Breast epithelium (tissue), 4 donors: ENCODE results near the gene ETDA. TPM values are rescaled to one million over a fixed set of nuclear protein-coding genes. Genes with fewer than 3 reads are reported as not detected.
"Not testable (repeated sequence)": the region's sequence is repeated elsewhere in the genome, so short reads cannot be mapped to it uniquely, and the experiment has no call there.

Source experiments
- DNase-seq, 2 donors: peaks; one replicate each; pipeline ENCODE4 v3.0.0-alpha.2; 2019; ENCODE audit warnings: low spot score in 2 of 2
- H3K27ac ChIP-seq, 2 donors: fragments of 200-600 bp; sonication (generic) in 1 of 2; one replicate each; pipeline ENCODE4 v1.5.1; 2016 to 2019; ENCODE audit warnings: mild to moderate bottlenecking in 1 of 2
- H3K27me3 ChIP-seq, 2 donors: fragments of 200-600 bp; sonication (generic) in 1 of 2; one replicate each; pipeline versions ENCODE4 v1.5.1 to v1.6.0; 2017 to 2019; ENCODE audit warnings: control low read depth in 1 of 2, mild to moderate bottlenecking in 1 of 2
- H3K36me3 ChIP-seq: fragments of 200-600 bp; one replicate; pipeline ENCODE4 v1.5.1; 2019
- H3K4me1 ChIP-seq, 2 donors: fragments of 200-600 bp; sonication (generic); one replicate each; pipeline ENCODE4 v1.5.1; 2016 to 2019; ENCODE audit warnings: control low read depth in 1 of 2
- H3K4me3 ChIP-seq, 3 donors: fragments of 200-600 bp; sonication (generic); 1 replicate in 2 of 3; 2 replicates in 1 of 3; pipeline ENCODE4 v1.5.1; 2016 to 2019; ENCODE audit warnings: mild to moderate bottlenecking in 3 of 3, moderate library complexity in 2 of 3
- H3K9me3 ChIP-seq, 2 donors: fragments of 200-600 bp; sonication (generic) in 1 of 2; one replicate each; pipeline ENCODE4 v1.5.1; 2016 to 2019; ENCODE audit warnings: control low read depth in 1 of 2
- POLR2A ChIP-seq: fragments of 450-650 bp; IDR thresholded peaks from one replicate; pipeline ENCODE4 v1.6.1; 2016; ENCODE audit warnings: antibody characterized with exemption, mild to moderate bottlenecking, moderate library complexity
- POLR2AphosphoS5 ChIP-seq, 3 donors: sonication (generic); formaldehyde crosslinking; IDR thresholded peaks; one replicate each; pipeline ENCODE4 v1.6.1; 2017; ENCODE audit warnings: antibody characterized with exemption in 3 of 3
- intact Hi-C: fragments of 100-400 bp; cut with DNase I; formaldehyde crosslinking; loops from one replicate; pipeline ENCODE4 v1.15.1; 2023; ENCODE audit warnings: low total_unique reads
- total RNA-seq, 3 donors: library from RNA; depleted of rRNA; stranded (reverse); fragments of >200 nt; gene quantifications; one replicate each; pipeline ENCODE4 v1.1.0, GENCODE V29; 2016
- TF ChIP-seq, protein P1 (sequence below), 3 donors: fragments of 450-650 bp; IDR thresholded peaks; one replicate each; pipeline ENCODE4 v1.5.1; 2016 to 2017; ENCODE audit warnings: antibody characterized with exemption in 3 of 3, mild to moderate bottlenecking in 3 of 3, moderate library complexity in 3 of 3

The ETDA gene
- not detected for total RNA-seq

DNA sequence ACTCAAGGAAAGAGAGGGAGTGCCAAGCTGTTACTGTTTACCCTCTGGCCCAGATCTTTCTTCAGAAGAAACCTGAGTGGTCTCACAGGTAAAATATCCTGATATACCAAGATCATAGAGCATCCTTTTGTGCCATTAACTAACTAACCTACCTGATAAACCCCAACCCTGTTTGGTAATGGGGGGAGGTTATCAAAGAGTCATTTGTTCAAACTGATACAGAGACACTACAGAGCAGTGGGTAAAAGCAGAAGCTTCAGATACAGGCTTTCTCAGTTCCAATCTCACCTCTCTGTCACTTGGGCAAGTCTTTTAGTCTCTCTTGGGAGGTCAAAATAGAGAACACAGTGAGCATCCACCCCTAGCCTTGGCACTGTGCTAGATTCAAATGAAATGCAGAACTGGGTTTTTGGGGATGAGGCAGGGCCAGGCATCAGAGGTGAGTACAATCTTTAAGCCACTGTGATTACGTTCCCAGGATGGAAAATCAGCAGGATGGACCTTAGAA is at the start of gene ETDA:
Gene ETDA, plus strand, starts transcription at position 51 of the 508 bp plus-strand sequence. CDS start 1,216 bp downstream, outside the sequence.
- H3K9me3 ChIP-seq, H3K4me3 ChIP-seq, H3K27ac ChIP-seq, H3K27me3 ChIP-seq, H3K36me3 ChIP-seq, intact Hi-C loops, H3K4me1 ChIP-seq, DNase-seq: not testable (repeated sequence)

DNA sequence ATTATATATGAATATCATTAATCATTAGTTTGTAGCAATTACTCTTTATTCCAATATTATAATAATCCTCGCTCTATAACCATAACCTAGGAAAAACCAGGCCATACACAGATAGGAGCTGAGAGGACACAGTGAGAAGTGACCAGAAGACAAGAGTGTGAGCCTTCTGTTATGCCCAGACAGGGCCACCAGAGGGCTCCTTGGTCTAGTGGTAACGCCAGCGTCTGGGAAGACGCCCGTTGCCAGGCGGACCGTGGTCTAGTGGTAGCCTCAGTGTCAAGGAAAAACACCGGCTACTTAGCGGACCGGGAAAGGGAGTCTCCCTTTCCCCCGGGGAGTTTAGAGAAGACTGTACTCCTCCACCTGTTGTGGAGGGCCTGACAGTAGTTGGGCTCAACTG is 45.4 kb upstream of the ETDA start:
- H3K9me3 ChIP-seq, H3K4me1 ChIP-seq, intact Hi-C loops, DNase-seq, H3K27ac ChIP-seq, H3K36me3 ChIP-seq, H3K4me3 ChIP-seq: not testable (repeated sequence)
- H3K27me3 ChIP-seq: peaks cover 0 to 13% of the 10 kb centered on the region in 2 donors

DNA sequence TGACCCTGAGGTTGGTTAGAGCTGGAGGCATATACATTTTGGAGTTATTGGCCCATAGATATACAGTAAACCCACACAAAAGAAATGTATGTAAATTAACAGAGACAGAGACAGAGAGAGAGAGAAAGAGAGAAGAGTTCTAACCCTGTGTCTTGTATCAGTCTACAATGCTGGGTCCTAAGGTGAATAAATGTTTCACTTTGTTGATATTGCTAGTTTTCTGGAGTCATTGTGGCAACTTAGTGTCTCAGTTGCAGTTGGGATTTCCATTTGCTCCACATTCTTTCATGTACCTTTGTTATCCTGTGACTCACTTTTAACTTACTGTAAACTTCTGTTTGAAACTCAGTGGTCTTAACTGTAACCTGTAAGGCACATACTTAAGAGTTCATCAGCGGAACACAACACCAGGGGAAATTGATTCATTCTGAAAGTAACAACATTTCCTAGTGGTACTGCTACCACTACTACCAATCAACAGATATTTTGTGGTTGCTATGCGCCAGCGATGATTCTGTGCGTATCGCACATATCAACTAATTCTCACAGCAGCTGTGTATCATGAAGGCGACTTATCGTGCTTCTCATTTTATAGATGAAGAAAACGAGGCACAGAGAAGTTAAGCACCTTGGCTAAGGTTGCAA is 38.5 kb upstream of the ETDA start:
- no peak overlapping the region for H3K4me3 ChIP-seq
- no peaks in the 10 kb centered on the region for H3K4me1 ChIP-seq
- H3K27ac ChIP-seq: no peak overlapping the region
- no peaks in the 10 kb centered on the region for H3K36me3 ChIP-seq
- peaks cover 0 to 9% of the 10 kb centered on the region in 2 donors for H3K27me3 ChIP-seq
- no peaks in the 10 kb centered on the region for H3K9me3 ChIP-seq
- intact Hi-C loops: no loop called here
- no peak for DNase-seq
- TF ChIP-seq, protein P1, sequence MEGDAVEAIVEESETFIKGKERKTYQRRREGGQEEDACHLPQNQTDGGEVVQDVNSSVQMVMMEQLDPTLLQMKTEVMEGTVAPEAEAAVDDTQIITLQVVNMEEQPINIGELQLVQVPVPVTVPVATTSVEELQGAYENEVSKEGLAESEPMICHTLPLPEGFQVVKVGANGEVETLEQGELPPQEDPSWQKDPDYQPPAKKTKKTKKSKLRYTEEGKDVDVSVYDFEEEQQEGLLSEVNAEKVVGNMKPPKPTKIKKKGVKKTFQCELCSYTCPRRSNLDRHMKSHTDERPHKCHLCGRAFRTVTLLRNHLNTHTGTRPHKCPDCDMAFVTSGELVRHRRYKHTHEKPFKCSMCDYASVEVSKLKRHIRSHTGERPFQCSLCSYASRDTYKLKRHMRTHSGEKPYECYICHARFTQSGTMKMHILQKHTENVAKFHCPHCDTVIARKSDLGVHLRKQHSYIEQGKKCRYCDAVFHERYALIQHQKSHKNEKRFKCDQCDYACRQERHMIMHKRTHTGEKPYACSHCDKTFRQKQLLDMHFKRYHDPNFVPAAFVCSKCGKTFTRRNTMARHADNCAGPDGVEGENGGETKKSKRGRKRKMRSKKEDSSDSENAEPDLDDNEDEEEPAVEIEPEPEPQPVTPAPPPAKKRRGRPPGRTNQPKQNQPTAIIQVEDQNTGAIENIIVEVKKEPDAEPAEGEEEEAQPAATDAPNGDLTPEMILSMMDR (IDR thresholded peaks at IDR 0.05): no peak
- TF ChIP-seq POLR2AphosphoS5 (IDR thresholded peaks at IDR 0.05): no peak
- TF ChIP-seq POLR2A: no peak

DNA sequence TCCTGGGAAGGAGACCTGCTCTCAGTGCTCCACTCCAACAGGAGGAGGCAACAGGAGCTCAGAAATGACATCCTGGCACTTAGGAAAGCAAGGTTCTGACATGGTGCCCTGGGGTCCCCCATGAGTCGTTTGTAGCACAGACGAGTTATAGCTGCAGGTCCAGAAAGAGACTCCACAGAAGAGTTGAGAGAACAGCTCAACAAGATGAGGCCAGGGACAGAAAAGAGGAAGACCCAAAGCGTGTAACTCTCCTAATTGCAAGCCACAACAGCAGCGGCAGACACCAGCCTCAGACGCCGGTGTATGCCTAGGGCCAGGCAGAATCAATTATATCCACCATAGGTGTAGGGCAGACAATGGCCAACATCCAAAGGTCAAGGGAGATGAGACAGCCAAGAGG is 5.9 kb upstream of the ETDA start:
- intact Hi-C loops, H3K4me3 ChIP-seq, H3K4me1 ChIP-seq, H3K27me3 ChIP-seq, DNase-seq, H3K27ac ChIP-seq, H3K9me3 ChIP-seq, H3K36me3 ChIP-seq: not testable (repeated sequence)

DNA sequence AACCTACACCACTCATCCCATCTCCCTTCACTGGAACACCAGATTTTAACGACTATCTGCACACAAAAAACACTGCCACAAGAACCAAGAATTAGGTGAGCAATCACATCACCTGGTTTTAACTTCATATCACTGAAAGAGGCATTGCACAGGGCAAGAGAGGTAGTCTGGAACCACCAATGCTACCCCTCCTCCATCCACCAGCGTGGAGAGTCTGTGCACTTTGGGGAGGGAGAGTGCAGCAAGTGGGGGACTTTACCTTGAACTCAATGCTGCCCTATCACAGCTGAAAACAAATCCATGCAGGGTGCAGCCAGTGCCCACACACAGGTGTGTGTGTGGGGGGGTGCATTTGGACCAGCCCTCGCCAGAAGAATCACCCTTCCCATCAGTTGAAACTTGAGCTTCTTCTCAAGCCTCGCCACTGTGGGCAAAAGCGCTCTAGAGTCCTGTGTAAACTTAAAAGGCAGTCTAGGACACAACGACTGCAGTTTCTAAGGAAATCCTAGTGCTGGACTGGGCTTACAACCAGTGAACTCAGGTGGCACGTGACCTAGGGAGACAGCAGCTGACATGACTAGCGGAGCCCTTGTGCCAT is 4.3 kb downstream of the ETDA start:
- H3K27ac ChIP-seq, intact Hi-C loops, H3K4me3 ChIP-seq, DNase-seq, H3K36me3 ChIP-seq, H3K9me3 ChIP-seq, H3K27me3 ChIP-seq, H3K4me1 ChIP-seq: not testable (repeated sequence)

DNA sequence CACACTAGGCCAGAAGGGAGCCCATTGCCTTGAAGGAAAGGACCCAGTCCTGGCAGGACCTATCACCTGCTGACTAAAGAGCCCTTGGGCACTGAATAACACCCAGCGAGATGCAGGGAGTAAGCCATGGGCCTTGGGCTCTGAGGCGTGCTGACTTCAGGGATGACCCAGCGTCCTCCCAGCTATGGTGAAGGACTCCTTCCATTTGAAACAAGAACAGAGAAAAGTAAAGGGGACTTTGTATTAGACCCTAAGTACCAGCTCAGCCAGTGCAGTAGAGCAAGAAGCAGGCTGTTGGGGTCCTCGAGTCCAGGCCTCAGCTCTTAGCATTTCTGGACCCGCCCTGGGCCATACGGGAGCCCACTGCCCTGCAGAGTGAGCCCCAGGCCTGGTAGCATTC is 5.1 kb downstream of the ETDA start:
- no peak overlapping the region for H3K27ac ChIP-seq
- H3K36me3 ChIP-seq: no peaks in the 10 kb centered on the region
- no peak overlapping the region for H3K4me3 ChIP-seq
- TF ChIP-seq POLR2AphosphoS5 (IDR thresholded peaks at IDR 0.05) (no peak), POLR2A (no peak)
- TF ChIP-seq, protein P1 (IDR thresholded peaks at IDR 0.05): no peak
- no peaks in the 10 kb centered on the region for H3K27me3 ChIP-seq
- intact Hi-C loops: no loop called here
- H3K9me3 ChIP-seq: no peaks in the 10 kb centered on the region
- no peak for DNase-seq
- H3K4me1 ChIP-seq: no peaks in the 10 kb centered on the region

DNA sequence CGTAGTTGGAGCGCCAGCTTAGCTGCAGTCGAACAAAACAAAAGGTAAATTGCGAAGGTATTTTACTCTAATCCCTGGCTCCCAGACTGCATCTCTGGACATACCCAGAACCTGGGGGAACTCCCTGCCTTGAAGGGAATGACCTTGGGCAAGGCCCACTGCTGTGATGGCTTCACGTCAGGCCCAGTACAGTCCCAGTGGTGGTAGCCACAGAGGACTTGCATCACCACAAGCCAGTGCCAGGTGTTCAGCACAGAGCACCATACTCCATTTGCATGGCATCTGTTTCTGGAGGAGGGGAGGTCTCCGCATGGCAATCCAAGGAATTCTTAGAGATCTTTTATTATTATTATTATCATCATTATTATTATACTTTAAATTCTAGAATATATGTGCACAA is 5.6 kb downstream of the ETDA start:
- intact Hi-C loops: no loop called here
- DNase-seq: no peak
- Histone ChIP-seq H3K4me3 (no peak overlapping the region), H3K4me1 (no peaks in the 10 kb centered on the region), H3K27me3 (no peaks in the 10 kb centered on the region), H3K9me3 (no peaks in the 10 kb centered on the region), H3K36me3 (no peaks in the 10 kb centered on the region), H3K27ac (no peak overlapping the region)
- no peak for TF ChIP-seq POLR2AphosphoS5 (IDR thresholded peaks at IDR 0.05)
- TF ChIP-seq, protein P1 (IDR thresholded peaks at IDR 0.05): no peak
- TF ChIP-seq POLR2A: no peak

DNA sequence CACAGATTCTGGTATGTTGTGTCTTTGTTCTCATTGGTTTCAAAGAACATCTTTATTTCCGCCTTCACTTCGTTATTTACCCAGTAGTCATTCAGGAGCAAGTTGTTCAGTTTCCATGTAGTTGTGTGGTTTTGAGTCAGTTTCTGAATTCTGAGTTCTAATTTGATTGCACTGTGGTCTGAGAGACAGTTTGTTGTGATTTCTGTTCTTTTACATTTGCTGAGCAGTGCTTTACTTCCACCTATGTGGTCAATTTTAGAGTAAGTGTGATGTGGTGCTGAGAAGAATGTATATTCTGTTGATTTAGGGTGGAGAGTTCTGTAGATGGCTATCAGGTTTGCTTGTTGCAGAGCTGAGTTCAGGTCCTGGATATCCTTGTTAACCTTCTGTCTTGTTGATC is 9.1 kb downstream of the ETDA start:
- H3K27ac ChIP-seq, DNase-seq, H3K36me3 ChIP-seq, H3K9me3 ChIP-seq, intact Hi-C loops, H3K4me3 ChIP-seq, H3K4me1 ChIP-seq: not testable (repeated sequence)
- H3K27me3 ChIP-seq: peaks cover 0 to 15% of the 10 kb centered on the region in 2 donors

DNA sequence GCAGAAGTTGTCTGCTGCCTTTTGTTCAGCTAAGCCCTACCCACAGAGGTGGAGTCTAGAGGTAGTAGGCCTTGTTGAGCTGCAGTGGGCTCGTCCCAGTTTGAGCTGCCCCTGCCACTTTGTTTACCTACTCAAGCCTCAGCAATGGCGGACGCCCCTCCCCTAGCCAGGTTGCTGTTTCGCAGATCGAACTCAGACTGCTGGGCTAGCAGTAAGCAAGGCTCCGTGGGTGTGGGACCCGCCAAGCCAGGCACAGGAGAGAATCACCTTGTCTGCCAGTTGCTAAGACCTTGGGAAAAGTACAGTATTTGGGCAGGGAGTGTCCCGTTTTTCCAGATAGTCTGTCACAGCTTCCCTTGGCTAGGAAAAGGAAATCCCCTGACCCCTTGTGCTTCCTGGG is 11.5 kb downstream of the ETDA start:
- H3K27me3 ChIP-seq: peaks cover 0 to 15% of the 10 kb centered on the region in 2 donors
- H3K27ac ChIP-seq, H3K4me3 ChIP-seq, H3K4me1 ChIP-seq, DNase-seq, intact Hi-C loops, H3K36me3 ChIP-seq: not testable (repeated sequence)
- H3K9me3 ChIP-seq: peaks cover under 1 to 22% of the 10 kb centered on the region in 2 donors
